ENCODE data around the gene TECPR1.

- no peak for TF ChIP-seq POLR2A (IDR thresholded peaks at IDR 0.05; ENCODE audit: low read depth, low read length)
- no peak for TF ChIP-seq CEBPB (IDR thresholded peaks at IDR 0.05; ENCODE audit: low read depth, low read length)
- TF ChIP-seq, protein P1, sequence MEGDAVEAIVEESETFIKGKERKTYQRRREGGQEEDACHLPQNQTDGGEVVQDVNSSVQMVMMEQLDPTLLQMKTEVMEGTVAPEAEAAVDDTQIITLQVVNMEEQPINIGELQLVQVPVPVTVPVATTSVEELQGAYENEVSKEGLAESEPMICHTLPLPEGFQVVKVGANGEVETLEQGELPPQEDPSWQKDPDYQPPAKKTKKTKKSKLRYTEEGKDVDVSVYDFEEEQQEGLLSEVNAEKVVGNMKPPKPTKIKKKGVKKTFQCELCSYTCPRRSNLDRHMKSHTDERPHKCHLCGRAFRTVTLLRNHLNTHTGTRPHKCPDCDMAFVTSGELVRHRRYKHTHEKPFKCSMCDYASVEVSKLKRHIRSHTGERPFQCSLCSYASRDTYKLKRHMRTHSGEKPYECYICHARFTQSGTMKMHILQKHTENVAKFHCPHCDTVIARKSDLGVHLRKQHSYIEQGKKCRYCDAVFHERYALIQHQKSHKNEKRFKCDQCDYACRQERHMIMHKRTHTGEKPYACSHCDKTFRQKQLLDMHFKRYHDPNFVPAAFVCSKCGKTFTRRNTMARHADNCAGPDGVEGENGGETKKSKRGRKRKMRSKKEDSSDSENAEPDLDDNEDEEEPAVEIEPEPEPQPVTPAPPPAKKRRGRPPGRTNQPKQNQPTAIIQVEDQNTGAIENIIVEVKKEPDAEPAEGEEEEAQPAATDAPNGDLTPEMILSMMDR (conservative IDR thresholded peaks at IDR 0.05; ENCODE audit: low read depth, low read length): no peak
- TF ChIP-seq RFX5 (IDR thresholded peaks at IDR 0.05; ENCODE audit: low read depth, low read length): no peak
- TF ChIP-seq, protein P2, sequence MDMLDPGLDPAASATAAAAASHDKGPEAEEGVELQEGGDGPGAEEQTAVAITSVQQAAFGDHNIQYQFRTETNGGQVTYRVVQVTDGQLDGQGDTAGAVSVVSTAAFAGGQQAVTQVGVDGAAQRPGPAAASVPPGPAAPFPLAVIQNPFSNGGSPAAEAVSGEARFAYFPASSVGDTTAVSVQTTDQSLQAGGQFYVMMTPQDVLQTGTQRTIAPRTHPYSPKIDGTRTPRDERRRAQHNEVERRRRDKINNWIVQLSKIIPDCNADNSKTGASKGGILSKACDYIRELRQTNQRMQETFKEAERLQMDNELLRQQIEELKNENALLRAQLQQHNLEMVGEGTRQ (IDR thresholded peaks at IDR 0.05; ENCODE audit: low read depth, low read length): no peak
These were observed 21.1 kb downstream of the TECPR1 start for GRCh38 chr7:98230746-98231471.

All from IMR-90 (cell line).